ENCODE results near the gene SMIM13. TPM values are rescaled to one million over a fixed set of nuclear protein-coding genes. Genes with fewer than 3 reads are reported as not detected.

SMIM13 gene
- total RNA-seq, 1 experiment from 2014 or later, result 15.7 TPM

DNA sequence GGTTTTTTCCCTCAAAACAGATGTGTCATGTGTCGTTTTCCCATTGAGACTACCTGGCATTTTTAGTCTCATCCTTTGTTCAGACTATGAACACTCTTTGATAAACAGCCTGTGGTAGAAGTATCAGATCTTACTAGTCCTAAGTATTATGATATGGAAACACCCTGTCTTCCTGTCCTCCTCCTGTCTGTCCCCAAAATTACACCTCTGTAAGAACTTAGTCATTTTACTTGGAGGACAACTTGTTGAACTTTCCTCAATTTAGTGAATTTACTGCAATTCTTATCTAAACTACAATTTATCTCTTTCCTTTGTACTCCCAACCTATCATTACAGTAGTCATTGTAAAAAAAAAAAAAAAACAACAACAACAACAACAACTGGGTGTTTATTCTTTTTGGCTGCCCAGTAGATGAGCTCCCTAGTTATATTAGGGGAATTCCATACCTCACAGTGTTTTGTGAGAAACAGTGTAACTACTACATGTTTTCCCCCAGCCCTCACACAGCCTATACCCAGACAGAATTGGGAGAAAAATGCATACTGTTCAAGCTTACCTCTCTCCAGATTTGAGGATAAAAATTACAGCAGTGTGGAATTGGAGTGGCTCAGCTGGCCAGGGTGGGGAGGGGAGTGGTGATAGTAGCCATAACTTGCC, 36.4 kb downstream of the SMIM13 start:
- ChIA-PET RAD21 (ENCODE audit: low non-redundant PET in 1 of 2, low total read pairs in 2 of 2, uncharacterized antibody in 2 of 2, unreplicated experiment in 2 of 2) (no interaction called here), CTCF (interaction anchor here (1.1 kb wide), 1 partner anchor 36 kb away, joined by 3 read pairs; the partner anchor contains the start of gene SMIM13), POLR2A (no interaction called here)
- intact Hi-C loops (cut with micrococcal nuclease), result no loop called here
- H3K27ac ChIP-seq (ENCODE audit: low read depth, low read length), result no peak overlapping the region
- H3K9me3 ChIP-seq (ENCODE audit: control insufficient read depth in 1 of 2, insufficient read depth in 1 of 2, low read depth in 1 of 2, low read length in 2 of 2), result no peaks in the 10 kb centered on the region
- no peaks in the 10 kb centered on the region for H3K27me3 ChIP-seq (ENCODE audit: insufficient read depth, low read length)
- peaks cover 54% of the 10 kb centered on the region for H3K79me2 ChIP-seq (ENCODE audit: insufficient read depth, low read length)
- H3K36me3 ChIP-seq (ENCODE audit: control insufficient read depth in 1 of 2, insufficient read depth in 2 of 2, low read length in 2 of 2), result peaks cover under 1 to 4% of the 10 kb centered on the region in 2 experiments; a peak in 1 of 4 replicates
- H3K9me2 ChIP-seq (ENCODE audit: insufficient read depth), result no peaks in the 10 kb centered on the region
- no peak overlapping the region for H3K4me2 ChIP-seq (ENCODE audit: low read length)
- H3K9ac ChIP-seq (ENCODE audit: low read length), result no peak overlapping the region
- 0 out of 2 replicates have a peak, but pooled peaks cover 8% of the 10 kb centered on the region for H4K20me1 ChIP-seq (ENCODE audit: insufficient read depth)
- no peak for DNase-seq (ENCODE audit: low read depth, low spot score)
- TF ChIP-seq RAD21 (IDR thresholded peaks at IDR 0.05; ENCODE audit: low read depth), result no peak
- TF ChIP-seq ELF1 (IDR thresholded peaks at IDR 0.05; ENCODE audit: borderline replicate concordance, low read depth), result no peak
- H3K4me3 ChIP-seq (replicated peaks in 1 of 2; ENCODE audit: low read depth in 1 of 2, low read length in 2 of 2), result no peak overlapping the region
- no peak overlapping the region for H2AFZ ChIP-seq (ENCODE audit: low read depth, low read length, poor library complexity, severe bottlenecking)
- no TSS peak for BruUV-seq (replicated peaks)
- ATAC-seq, result no peak
- H3K4me1 ChIP-seq (ENCODE audit: control insufficient read depth in 1 of 2, insufficient read depth in 2 of 2, low read length in 2 of 2), result no peaks in the 10 kb centered on the region

DNA sequence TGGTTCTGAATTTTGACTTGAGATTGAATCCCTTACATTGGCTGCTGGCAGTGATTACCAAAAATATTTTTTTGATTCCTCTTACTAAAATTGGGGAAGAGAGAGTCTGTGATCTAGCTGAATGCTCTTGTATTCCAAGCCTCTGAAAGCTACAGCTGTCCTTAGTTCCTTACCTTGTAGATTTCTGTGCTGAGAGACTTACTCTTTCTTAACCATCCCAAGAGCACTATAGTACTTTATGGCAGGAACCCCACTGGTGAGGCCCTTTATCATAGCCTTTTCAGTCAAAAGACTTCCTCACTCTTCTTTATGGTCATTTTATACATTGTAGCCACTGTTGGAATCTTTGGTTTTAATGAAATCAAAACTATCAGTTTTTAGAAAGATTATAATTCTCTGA, 37.0 kb downstream of the SMIM13 start:
- Histone ChIP-seq H3K9me2 (ENCODE audit: insufficient read depth) (no peaks in the 10 kb centered on the region), H3K4me1 (ENCODE audit: control insufficient read depth in 1 of 2, insufficient read depth in 2 of 2, low read length in 2 of 2) (no peaks in the 10 kb centered on the region), H2AFZ (ENCODE audit: low read depth, low read length, poor library complexity, severe bottlenecking) (no peak overlapping the region), H3K4me2 (ENCODE audit: low read length) (no peak overlapping the region), H3K36me3 (ENCODE audit: control insufficient read depth in 1 of 2, insufficient read depth in 2 of 2, low read length in 2 of 2) (peaks cover 2 to 6% of the 10 kb centered on the region in 2 experiments; a peak in 1 of 4 replicates), H3K4me3 (replicated peaks in 1 of 2; ENCODE audit: low read depth in 1 of 2, low read length in 2 of 2) (no peak overlapping the region), H3K9me3 (ENCODE audit: control insufficient read depth in 1 of 2, insufficient read depth in 1 of 2, low read depth in 1 of 2, low read length in 2 of 2) (no peaks in the 10 kb centered on the region), H3K9ac (ENCODE audit: low read length) (no peak overlapping the region), H3K79me2 (ENCODE audit: insufficient read depth, low read length) (peaks cover 54% of the 10 kb centered on the region), H3K27me3 (ENCODE audit: insufficient read depth, low read length) (no peaks in the 10 kb centered on the region), H3K27ac (ENCODE audit: low read depth, low read length) (no peak overlapping the region), H4K20me1 (ENCODE audit: insufficient read depth) (0 out of 2 replicates have a peak, but pooled peaks cover 8% of the 10 kb centered on the region)
- DNase-seq (ENCODE audit: low read depth, low spot score) (no peak), ATAC-seq (no peak)
- POLR2A ChIA-PET, result no interaction called here
- BruUV-seq (replicated peaks), result no TSS peak
- intact Hi-C loops (cut with micrococcal nuclease), result no loop called here
- CTCF ChIA-PET, result interaction anchor here (1.1 kb wide), 1 partner anchor 37 kb away, joined by 3 read pairs; the partner anchor contains the start of gene SMIM13
- RAD21 ChIA-PET (ENCODE audit: low non-redundant PET in 1 of 2, low total read pairs in 2 of 2, uncharacterized antibody in 2 of 2, unreplicated experiment in 2 of 2), result no interaction called here
- TF ChIP-seq, protein P1, sequence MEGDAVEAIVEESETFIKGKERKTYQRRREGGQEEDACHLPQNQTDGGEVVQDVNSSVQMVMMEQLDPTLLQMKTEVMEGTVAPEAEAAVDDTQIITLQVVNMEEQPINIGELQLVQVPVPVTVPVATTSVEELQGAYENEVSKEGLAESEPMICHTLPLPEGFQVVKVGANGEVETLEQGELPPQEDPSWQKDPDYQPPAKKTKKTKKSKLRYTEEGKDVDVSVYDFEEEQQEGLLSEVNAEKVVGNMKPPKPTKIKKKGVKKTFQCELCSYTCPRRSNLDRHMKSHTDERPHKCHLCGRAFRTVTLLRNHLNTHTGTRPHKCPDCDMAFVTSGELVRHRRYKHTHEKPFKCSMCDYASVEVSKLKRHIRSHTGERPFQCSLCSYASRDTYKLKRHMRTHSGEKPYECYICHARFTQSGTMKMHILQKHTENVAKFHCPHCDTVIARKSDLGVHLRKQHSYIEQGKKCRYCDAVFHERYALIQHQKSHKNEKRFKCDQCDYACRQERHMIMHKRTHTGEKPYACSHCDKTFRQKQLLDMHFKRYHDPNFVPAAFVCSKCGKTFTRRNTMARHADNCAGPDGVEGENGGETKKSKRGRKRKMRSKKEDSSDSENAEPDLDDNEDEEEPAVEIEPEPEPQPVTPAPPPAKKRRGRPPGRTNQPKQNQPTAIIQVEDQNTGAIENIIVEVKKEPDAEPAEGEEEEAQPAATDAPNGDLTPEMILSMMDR (IDR thresholded peaks at IDR 0.05 in 2 of 3, conservative IDR thresholded peaks at IDR 0.05 in 1 of 3; ENCODE audit: borderline replicate concordance in 1 of 3, insufficient read depth in 1 of 3, low read depth in 2 of 3, low read length in 2 of 3), result no peak
- no peak for TF ChIP-seq EZH2 (IDR thresholded peaks at IDR 0.05)
- no peak for TF ChIP-seq ELF1 (IDR thresholded peaks at IDR 0.05; ENCODE audit: borderline replicate concordance, low read depth)
- TF ChIP-seq POLR2AphosphoS5 (IDR thresholded peaks at IDR 0.05; ENCODE audit: low read depth, low read length), result no peak
- TF ChIP-seq, protein P2, sequence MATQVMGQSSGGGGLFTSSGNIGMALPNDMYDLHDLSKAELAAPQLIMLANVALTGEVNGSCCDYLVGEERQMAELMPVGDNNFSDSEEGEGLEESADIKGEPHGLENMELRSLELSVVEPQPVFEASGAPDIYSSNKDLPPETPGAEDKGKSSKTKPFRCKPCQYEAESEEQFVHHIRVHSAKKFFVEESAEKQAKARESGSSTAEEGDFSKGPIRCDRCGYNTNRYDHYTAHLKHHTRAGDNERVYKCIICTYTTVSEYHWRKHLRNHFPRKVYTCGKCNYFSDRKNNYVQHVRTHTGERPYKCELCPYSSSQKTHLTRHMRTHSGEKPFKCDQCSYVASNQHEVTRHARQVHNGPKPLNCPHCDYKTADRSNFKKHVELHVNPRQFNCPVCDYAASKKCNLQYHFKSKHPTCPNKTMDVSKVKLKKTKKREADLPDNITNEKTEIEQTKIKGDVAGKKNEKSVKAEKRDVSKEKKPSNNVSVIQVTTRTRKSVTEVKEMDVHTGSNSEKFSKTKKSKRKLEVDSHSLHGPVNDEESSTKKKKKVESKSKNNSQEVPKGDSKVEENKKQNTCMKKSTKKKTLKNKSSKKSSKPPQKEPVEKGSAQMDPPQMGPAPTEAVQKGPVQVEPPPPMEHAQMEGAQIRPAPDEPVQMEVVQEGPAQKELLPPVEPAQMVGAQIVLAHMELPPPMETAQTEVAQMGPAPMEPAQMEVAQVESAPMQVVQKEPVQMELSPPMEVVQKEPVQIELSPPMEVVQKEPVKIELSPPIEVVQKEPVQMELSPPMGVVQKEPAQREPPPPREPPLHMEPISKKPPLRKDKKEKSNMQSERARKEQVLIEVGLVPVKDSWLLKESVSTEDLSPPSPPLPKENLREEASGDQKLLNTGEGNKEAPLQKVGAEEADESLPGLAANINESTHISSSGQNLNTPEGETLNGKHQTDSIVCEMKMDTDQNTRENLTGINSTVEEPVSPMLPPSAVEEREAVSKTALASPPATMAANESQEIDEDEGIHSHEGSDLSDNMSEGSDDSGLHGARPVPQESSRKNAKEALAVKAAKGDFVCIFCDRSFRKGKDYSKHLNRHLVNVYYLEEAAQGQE (IDR thresholded peaks at IDR 0.05; ENCODE audit: low read depth), result no peak
- TF ChIP-seq POLR2A (IDR thresholded peaks at IDR 0.05; ENCODE audit: borderline replicate concordance, extremely low read depth, insufficient read depth, insufficient read length), result no peak
- TF ChIP-seq RAD21 (IDR thresholded peaks at IDR 0.05; ENCODE audit: low read depth), result no peak
- TF ChIP-seq EGR1 (IDR thresholded peaks at IDR 0.05; ENCODE audit: low read depth), result no peak
- TF ChIP-seq EZH2phosphoT487 (IDR thresholded peaks at IDR 0.05; ENCODE audit: borderline replicate concordance), result no peak
- TF ChIP-seq ZFX (IDR thresholded peaks at IDR 0.05), result no peak
- TF ChIP-seq, protein P3, sequence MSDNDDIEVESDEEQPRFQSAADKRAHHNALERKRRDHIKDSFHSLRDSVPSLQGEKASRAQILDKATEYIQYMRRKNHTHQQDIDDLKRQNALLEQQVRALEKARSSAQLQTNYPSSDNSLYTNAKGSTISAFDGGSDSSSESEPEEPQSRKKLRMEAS (IDR thresholded peaks at IDR 0.05), result no peak
- TF ChIP-seq SP1 (IDR thresholded peaks at IDR 0.05; ENCODE audit: low read depth), result no peak
- no peak for TF ChIP-seq FOSL1 (IDR thresholded peaks at IDR 0.05; ENCODE audit: low read depth)
- no peak for TF ChIP-seq TCF7L2 (IDR thresholded peaks at IDR 0.05; ENCODE audit: borderline replicate concordance, extremely low read depth, insufficient read depth, insufficient read length)
- no peak for TF ChIP-seq CEBPB (IDR thresholded peaks at IDR 0.05; ENCODE audit: low read depth)

Measured in HCT116 (cell line).